Measurements from ENCODE around the gene CCNA1. TPM values are rescaled to one million over a fixed set of nuclear protein-coding genes. Genes with fewer than 3 reads are reported as not detected.

Gene CCNA1
- total RNA-seq, 1 experiment from 2014 or later, result not detected

- RAD21 ChIA-PET (ENCODE audit: low non-redundant PET in 1 of 2, low total read pairs in 2 of 2, uncharacterized antibody in 2 of 2, unreplicated experiment in 2 of 2), result no interaction called here
- H3K36me3 ChIP-seq (ENCODE audit: control insufficient read depth in 1 of 2, insufficient read depth in 2 of 2, low read length in 2 of 2), result no peaks in the 10 kb centered on the region
- no peaks in the 10 kb centered on the region for H3K79me2 ChIP-seq (ENCODE audit: insufficient read depth, low read length)
- no peak overlapping the region for H2AFZ ChIP-seq (ENCODE audit: low read depth, low read length, poor library complexity, severe bottlenecking)
- DNase-seq (ENCODE audit: low read depth, low spot score), result no peak
- no peak overlapping the region for H3K4me2 ChIP-seq (ENCODE audit: low read length)
- H3K4me1 ChIP-seq (ENCODE audit: control insufficient read depth in 1 of 2, insufficient read depth in 2 of 2, low read length in 2 of 2), result no peaks in the 10 kb centered on the region
- H3K4me3 ChIP-seq (replicated peaks in 1 of 2; ENCODE audit: low read depth in 1 of 2, low read length in 2 of 2), result no peak overlapping the region
- CTCF ChIA-PET, result no interaction called here
- intact Hi-C loops (cut with micrococcal nuclease), result no loop called here
- ATAC-seq, result no peak
- no peaks in the 10 kb centered on the region for H3K9me2 ChIP-seq (ENCODE audit: insufficient read depth)
- H3K27me3 ChIP-seq (ENCODE audit: insufficient read depth, low read length), result no peaks in the 10 kb centered on the region
- no peak overlapping the region for H3K9ac ChIP-seq (ENCODE audit: low read length)
- H3K9me3 ChIP-seq (ENCODE audit: control insufficient read depth in 1 of 2, insufficient read depth in 1 of 2, low read depth in 1 of 2, low read length in 2 of 2), result no peaks in the 10 kb centered on the region; a peak in 1 of 4 replicates
- POLR2A ChIA-PET, result no interaction called here
- no TSS peak for BruUV-seq (replicated peaks)
- H3K27ac ChIP-seq (ENCODE audit: low read depth, low read length), result no peak overlapping the region
- H4K20me1 ChIP-seq (ENCODE audit: insufficient read depth), result no peaks in the 10 kb centered on the region
- TF ChIP-seq ZFX (IDR thresholded peaks at IDR 0.05) (no peak), POLR2AphosphoS5 (IDR thresholded peaks at IDR 0.05; ENCODE audit: low read depth, low read length) (no peak), ELF1 (IDR thresholded peaks at IDR 0.05; ENCODE audit: borderline replicate concordance, low read depth) (no peak), EZH2phosphoT487 (IDR thresholded peaks at IDR 0.05; ENCODE audit: borderline replicate concordance) (no peak), YY1 (IDR thresholded peaks at IDR 0.05; ENCODE audit: extremely low read depth, insufficient replicate concordance, low read depth, low read length) (no peak), EZH2 (IDR thresholded peaks at IDR 0.05) (no peak), JUND (IDR thresholded peaks at IDR 0.05) (no peak), RAD21 (IDR thresholded peaks at IDR 0.05; ENCODE audit: low read depth) (no peak), REST (IDR thresholded peaks at IDR 0.05; ENCODE audit: low read depth) (no peak), SP1 (IDR thresholded peaks at IDR 0.05; ENCODE audit: low read depth) (no peak), SRF (IDR thresholded peaks at IDR 0.05; ENCODE audit: low read depth) (no peak), CEBPB (IDR thresholded peaks at IDR 0.05; ENCODE audit: low read depth) (no peak), TCF7L2 (IDR thresholded peaks at IDR 0.05; ENCODE audit: borderline replicate concordance, extremely low read depth, insufficient read depth, insufficient read length) (no peak), CBX3 (IDR thresholded peaks at IDR 0.05; ENCODE audit: low read depth) (no peak)
Measured at GRCh38 chr13:36490055-36490454, 57.8 kb downstream of the CCNA1 start.

Other genes with a start within 250 kb of the CCNA1 start
- not detected for gene SOHLH2, start 217.9 kb upstream of the CCNA1 start, total RNA-seq (2021; ENCODE audit: unreplicated experiment)
- gene CCDC169, start 134.7 kb upstream of the CCNA1 start, total RNA-seq (2021; ENCODE audit: unreplicated experiment), result not detected
- 0.12 TPM for gene SPART, start 86.1 kb upstream of the CCNA1 start, total RNA-seq (2021; ENCODE audit: unreplicated experiment)
- gene SERTM1, start 241.5 kb downstream of the CCNA1 start, total RNA-seq (2021; ENCODE audit: unreplicated experiment), result not detected